VCaP (cell line): ENCODE measurements around the gene HMX3.

Experiments used
- H3K27ac ChIP-seq: fragments of 450-650 bp; 2 replicates; pipeline ENCODE4 v1.5.1; 2017
- CTCF ChIP-seq: fragments of 450-650 bp; conservative IDR thresholded peaks from 2 replicates; pipeline ENCODE4 v1.5.1; 2017; ENCODE audit warnings: mild to moderate bottlenecking, moderate library complexity

The HMX3 gene

DNA sequence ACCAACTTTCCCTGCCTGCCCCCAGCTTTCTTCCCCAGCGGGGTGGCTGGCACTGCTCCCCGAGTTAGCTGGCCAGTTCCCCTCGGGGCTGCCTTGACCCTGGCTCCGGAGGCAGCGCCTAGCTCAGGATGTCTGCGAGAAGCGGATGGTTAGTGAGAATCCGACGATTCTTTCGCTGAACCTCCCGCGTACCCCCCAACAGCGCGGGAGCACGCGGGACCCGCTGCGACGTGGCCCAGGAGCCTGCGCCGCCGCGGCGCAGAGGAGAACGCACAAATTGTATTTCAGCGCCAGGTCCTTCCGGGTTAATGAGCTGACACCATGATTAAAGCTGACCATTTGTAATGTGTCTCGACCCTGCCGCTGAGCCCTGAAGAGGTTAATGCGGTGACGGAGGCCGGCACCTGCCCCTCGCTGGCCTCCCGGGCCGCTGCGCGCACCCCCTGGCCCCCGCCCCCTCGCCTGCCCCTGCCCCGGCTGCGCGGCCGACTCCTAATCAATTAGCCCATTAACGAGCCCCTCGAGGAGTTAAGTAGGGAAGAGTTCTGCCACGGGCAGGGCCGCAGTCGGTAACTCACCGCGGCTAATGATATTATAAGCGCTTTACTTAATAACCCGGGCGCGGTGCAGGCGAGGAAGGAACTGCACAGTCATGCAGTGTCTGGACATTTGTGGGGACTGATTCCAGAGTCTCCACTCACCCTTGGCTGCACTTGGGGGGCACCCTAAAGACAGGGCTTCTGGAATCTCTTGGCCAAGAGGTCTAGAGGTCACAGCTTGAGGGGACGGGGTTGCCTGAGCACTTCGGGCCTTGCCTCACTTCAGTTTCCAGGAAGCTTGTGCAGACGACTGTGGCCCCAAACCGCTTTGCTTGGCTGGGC lies 10.5 kb downstream of the HMX3 start:
- no peak for TF ChIP-seq CTCF
- no peak overlapping the region for H3K27ac ChIP-seq

- TF ChIP-seq CTCF: no peak
- no peak overlapping the region for H3K27ac ChIP-seq
Measured at GRCh38 chr10:123146894-123147634, 11.3 kb downstream of the HMX3 start.

GRCh38 chr10:123147635-123148413 lies 12.1 kb downstream of the HMX3 start, which contains the start of gene HMX2:
Gene HMX2 (plus strand): TSS chr10:123148136. CDS start chr10:123148379, 243 bp downstream.
- TF ChIP-seq CTCF: no peak
- no peak within 1 kb of the TSS for H3K27ac ChIP-seq

DNA sequence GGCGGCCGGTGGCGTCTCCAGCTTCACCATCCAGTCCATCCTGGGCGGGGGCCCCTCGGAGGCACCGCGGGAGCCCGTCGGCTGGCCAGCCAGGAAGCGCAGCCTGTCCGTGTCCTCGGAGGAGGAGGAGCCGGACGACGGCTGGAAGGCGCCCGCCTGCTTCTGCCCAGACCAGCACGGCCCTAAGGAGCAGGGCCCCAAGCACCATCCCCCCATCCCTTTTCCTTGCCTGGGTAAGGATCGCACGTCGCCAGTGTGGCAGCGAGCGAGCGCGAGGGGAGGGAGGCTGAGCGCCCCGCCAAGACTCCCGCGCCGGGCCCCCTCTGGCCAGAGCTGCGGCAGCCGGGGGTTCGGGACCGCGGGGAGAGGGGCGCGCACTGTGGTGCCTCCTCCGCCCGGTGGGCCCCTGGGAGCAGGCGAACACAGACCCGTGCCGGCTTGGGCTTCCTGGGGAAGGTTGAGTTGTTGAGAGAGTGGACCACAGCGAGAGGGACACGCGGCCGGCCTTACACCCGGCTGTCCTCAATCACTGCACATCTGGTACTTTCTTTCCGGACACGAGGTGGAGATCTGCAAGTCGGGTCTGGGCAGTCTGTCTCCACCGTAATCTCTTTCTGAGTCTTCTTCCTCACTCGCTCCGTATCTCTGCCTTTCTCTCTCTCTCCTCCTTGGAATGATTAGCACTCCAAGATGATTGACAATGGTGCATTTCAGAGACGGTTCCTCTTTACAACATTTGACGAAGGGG lies 12.8 kb downstream of the HMX3 start:
- no peak for TF ChIP-seq CTCF
- no peak overlapping the region for H3K27ac ChIP-seq

GRCh38 chr10:123149162-123149567 lies 13.4 kb downstream of the HMX3 start:
- TF ChIP-seq CTCF: no peak
- H3K27ac ChIP-seq: no peak overlapping the region

- TF ChIP-seq CTCF: no peak
Measured at GRCh38 chr10:123149568-123150270, 13.9 kb downstream of the HMX3 start.

More at GRCh38 chr10:123149568-123150270, 13.9 kb downstream of the HMX3 start:
- no peak overlapping the region for H3K27ac ChIP-seq
